Activated T-cell treated with anti-CD3 and anti-CD28 coated beads, Interleukin-2, amount 50 U/mL, for 24 hours (primary cell): Measurements from ENCODE around the gene TMIGD3.

ENCODE experiments used
- DNase-seq: peaks from one replicate; pipeline ENCODE4 v3.0.0-alpha.2; 2020
- H3K27ac Mint-ChIP-seq: 2 replicates; pipeline ENCODE4 v1.8.0; 2020; ENCODE audit warnings: mild to moderate bottlenecking, mixed read lengths
- H3K27me3 Mint-ChIP-seq: 2 replicates; pipeline ENCODE4 v1.8.0; 2020; ENCODE audit warnings: mixed read lengths
- H3K36me3 Mint-ChIP-seq: 2 replicates; pipeline ENCODE4 v1.8.0; 2020; ENCODE audit warnings: low read depth, mixed read lengths
- H3K4me1 Mint-ChIP-seq: 2 replicates; pipeline ENCODE4 v1.8.0; 2020; ENCODE audit warnings: low read depth, mixed read lengths
- H3K4me3 Mint-ChIP-seq: 2 replicates; pipeline ENCODE4 v1.8.0; 2020; ENCODE audit warnings: mild to moderate bottlenecking, moderate library complexity, mixed read lengths
- H3K9me3 Mint-ChIP-seq: 2 replicates; pipeline ENCODE4 v1.8.0; 2020; ENCODE audit warnings: mixed read lengths

Gene TMIGD3

GRCh38 chr1:111453706-111454105, 49.7 kb downstream of the TMIGD3 start:
- H3K9me3 Mint-ChIP-seq, result no peaks in the 10 kb centered on the region
- no peak overlapping the region for H3K4me3 Mint-ChIP-seq
- no peak for DNase-seq
- H3K36me3 Mint-ChIP-seq, result peaks cover 99% of the 10 kb centered on the region
- no peaks in the 10 kb centered on the region for H3K27me3 Mint-ChIP-seq
- peak overlapping the region; percentile 67 for H3K27ac Mint-ChIP-seq
- peaks cover 64% of the 10 kb centered on the region for H3K4me1 Mint-ChIP-seq

GRCh38 chr1:111452581-111452980, 50.9 kb downstream of the TMIGD3 start:
- H3K4me3 Mint-ChIP-seq, result no peak overlapping the region
- no peaks in the 10 kb centered on the region for H3K27me3 Mint-ChIP-seq
- peaks cover 99% of the 10 kb centered on the region for H3K36me3 Mint-ChIP-seq
- H3K9me3 Mint-ChIP-seq, result no peaks in the 10 kb centered on the region
- H3K27ac Mint-ChIP-seq, result no peak overlapping the region
- peaks cover 71% of the 10 kb centered on the region for H3K4me1 Mint-ChIP-seq
- DNase-seq, result no peak

DNA sequence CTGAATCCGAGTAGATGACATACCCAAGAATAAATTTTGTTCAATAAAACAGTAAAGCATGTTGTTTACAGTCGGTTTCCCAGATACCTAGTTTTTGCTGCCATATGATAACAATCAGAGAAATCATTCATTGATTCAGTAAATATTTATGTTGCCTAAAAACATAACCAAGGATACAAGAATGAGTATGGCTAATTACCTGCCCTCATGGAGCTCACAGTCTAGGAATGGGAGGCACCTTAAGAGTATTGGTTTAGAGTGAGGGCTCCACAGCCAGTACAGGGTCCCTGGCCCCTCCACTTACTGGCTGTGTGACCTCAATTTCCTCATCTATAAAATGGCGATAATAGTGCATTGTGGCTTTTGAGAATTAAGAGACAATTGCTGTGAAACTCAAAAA, 53.2 kb downstream of the TMIGD3 start:
- H3K27me3 Mint-ChIP-seq, result no peaks in the 10 kb centered on the region
- peaks cover 80% of the 10 kb centered on the region for H3K4me1 Mint-ChIP-seq
- H3K9me3 Mint-ChIP-seq, result no peaks in the 10 kb centered on the region
- peaks cover 99% of the 10 kb centered on the region for H3K36me3 Mint-ChIP-seq
- peak overlapping the region; percentile 100 for H3K4me3 Mint-ChIP-seq
- DNase-seq, result no peak
- H3K27ac Mint-ChIP-seq, result peak overlapping the region; percentile 99

DNA sequence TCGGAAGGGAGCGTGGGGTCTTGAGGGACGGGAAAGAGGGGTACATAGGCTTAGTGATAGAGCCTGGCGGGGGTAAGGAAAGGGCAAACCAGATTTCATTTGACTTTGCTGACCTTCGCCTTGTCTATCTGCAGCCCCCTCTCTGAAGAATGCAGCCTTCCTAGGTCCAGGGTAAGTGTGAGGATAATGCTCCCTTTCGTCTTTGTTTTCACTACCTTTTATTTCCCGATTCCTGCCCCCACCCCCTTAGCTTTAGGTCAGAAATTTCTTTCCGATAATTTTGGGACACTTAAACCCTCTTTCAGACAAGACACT, 53.8 kb downstream of the TMIGD3 start:
- peaks cover 99% of the 10 kb centered on the region for H3K36me3 Mint-ChIP-seq

DNA sequence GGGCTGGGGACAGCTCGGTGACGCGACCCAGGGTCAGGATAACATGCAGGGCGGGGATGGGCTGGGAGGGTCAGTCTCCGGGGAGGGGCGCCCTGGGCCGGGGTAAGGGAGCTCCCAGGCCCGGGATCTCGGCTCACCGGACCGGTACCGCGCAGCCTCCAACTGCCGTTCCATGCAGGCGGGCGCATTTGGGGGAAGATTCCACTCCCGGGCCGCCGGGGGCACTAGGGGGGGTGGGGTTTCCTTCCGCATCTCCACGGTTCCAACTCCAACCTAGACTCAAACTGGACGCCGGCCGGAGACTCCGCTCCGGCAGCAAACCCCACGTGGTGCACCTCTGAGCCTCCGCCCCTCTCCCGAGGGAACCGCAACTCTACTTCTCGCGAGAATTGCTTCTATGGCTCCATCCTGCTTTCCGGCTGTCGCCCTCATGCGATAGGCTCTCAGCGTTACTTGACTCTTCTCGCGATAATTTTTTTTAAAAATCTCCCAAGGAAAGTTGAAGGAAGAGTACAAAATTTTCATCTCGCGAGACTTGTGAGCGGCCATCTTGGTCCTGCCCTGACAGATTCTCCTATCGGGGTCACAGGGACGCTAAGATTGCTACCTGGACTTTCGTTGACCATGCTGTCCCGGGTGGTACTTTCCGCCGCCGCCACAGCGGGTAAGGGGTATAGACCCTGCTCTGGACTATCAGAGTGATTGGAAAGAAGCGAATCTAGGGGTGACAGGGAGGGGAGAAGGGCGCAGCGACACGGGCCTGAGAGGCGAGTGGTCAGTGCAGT, 54.3 kb downstream of the TMIGD3 start, which contains the start of the genes ATP5PB and WDR77:
Gene ATP5PB, plus strand, starts transcription at position 547 of the 785 bp plus-strand sequence. Its CDS starts 78 bp downstream, at position 625.
Gene WDR77, minus strand, starts transcription at position 339 of the 785 bp plus-strand sequence. Its CDS starts 87 bp downstream, at position 252.
- peak; percentile 87 for DNase-seq
- Mint-ChIP-seq H3K27ac (peak within 1 kb of the TSS; percentile 99), H3K27me3 (no peaks in the 10 kb centered on the region), H3K9me3 (no peaks in the 10 kb centered on the region), H3K4me3 (peak within 1 kb of the TSS; percentile 100), H3K4me1 (peaks cover 80% of the 10 kb centered on the region), H3K36me3 (peaks cover 99% of the 10 kb centered on the region)

More for the DNA sequence above, 53.8 kb downstream of the TMIGD3 start:
- Mint-ChIP-seq H3K4me1 (peaks cover 80% of the 10 kb centered on the region), H3K27me3 (no peaks in the 10 kb centered on the region), H3K9me3 (no peaks in the 10 kb centered on the region), H3K27ac (peak overlapping the region; percentile 99), H3K4me3 (peak overlapping the region; percentile 100)
- no peak for DNase-seq

DNA sequence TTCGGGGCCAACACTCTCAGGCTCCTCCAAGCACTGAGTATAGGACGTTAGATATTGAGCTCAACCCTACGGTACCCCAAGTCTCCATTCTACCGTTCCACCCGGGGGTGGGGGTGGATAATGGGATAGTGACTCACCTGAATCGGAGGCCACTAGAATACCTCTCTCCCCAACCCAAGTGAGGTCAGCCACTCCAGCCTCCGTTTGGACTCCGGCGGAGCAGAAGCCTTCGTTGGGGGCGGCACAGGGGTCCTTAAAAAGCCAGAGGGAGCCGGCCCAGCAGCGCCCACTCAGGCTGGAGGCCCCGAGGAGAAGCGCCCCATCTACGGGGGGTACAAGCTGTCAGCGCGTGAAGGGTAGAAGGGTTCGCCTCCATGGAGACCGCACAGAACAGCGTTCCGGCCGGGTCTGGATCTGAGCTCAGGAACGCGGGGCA, 54.9 kb downstream of the TMIGD3 start:
- peaks cover 99% of the 10 kb centered on the region for H3K36me3 Mint-ChIP-seq

GRCh38 chr1:111446967-111447892, 56.2 kb downstream of the TMIGD3 start:
- H3K27ac Mint-ChIP-seq, result peak overlapping the region; percentile 99
- H3K9me3 Mint-ChIP-seq, result no peaks in the 10 kb centered on the region

More for the DNA sequence above, 54.9 kb downstream of the TMIGD3 start:
- H3K27me3 Mint-ChIP-seq, result no peaks in the 10 kb centered on the region
- no peaks in the 10 kb centered on the region for H3K9me3 Mint-ChIP-seq
- DNase-seq, result no peak
- H3K4me3 Mint-ChIP-seq, result peak overlapping the region; percentile 100
- peaks cover 80% of the 10 kb centered on the region for H3K4me1 Mint-ChIP-seq
- peak overlapping the region; percentile 99 for H3K27ac Mint-ChIP-seq

DNA sequence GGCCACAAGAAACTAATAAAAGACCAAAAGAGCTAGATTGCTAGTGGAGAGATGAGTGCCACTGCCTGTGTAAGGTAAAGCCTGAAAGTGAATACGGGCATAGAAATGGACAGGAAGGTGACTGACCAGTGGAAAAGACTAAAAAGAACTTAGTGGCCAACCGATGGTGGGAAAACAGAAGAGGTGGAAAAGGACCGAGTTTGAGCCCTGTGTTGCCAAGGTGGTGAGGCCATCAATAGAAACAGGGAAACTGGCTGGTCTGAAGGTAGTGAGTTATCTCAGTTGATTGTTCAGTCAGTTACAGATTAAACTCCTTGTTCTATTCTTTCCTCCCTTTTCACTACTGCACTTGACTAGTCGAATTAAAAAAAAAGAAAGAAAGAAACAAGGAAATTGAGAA, 56.9 kb downstream of the TMIGD3 start:
- Mint-ChIP-seq H3K4me3 (peak overlapping the region; percentile 100), H3K27ac (peak overlapping the region; percentile 99), H3K27me3 (no peaks in the 10 kb centered on the region), H3K9me3 (no peaks in the 10 kb centered on the region), H3K36me3 (peaks cover 99% of the 10 kb centered on the region), H3K4me1 (peaks cover 83% of the 10 kb centered on the region)
- no peak for DNase-seq

More at GRCh38 chr1:111446967-111447892, 56.2 kb downstream of the TMIGD3 start:
- peak overlapping the region; percentile 100 for H3K4me3 Mint-ChIP-seq
- no peak for DNase-seq
- H3K36me3 Mint-ChIP-seq, result peaks cover 99% of the 10 kb centered on the region
- peaks cover 81% of the 10 kb centered on the region for H3K4me1 Mint-ChIP-seq
- no peaks in the 10 kb centered on the region for H3K27me3 Mint-ChIP-seq

GRCh38 chr1:111444031-111444430, 59.4 kb downstream of the TMIGD3 start:
- H3K4me1 Mint-ChIP-seq, result peaks cover 73% of the 10 kb centered on the region
- peaks cover 100% of the 10 kb centered on the region for H3K36me3 Mint-ChIP-seq
- H3K9me3 Mint-ChIP-seq, result no peaks in the 10 kb centered on the region
- no peak for DNase-seq
- no peaks in the 10 kb centered on the region for H3K27me3 Mint-ChIP-seq
- H3K4me3 Mint-ChIP-seq, result no peak overlapping the region
- H3K27ac Mint-ChIP-seq, result peak overlapping the region; percentile 50

DNA sequence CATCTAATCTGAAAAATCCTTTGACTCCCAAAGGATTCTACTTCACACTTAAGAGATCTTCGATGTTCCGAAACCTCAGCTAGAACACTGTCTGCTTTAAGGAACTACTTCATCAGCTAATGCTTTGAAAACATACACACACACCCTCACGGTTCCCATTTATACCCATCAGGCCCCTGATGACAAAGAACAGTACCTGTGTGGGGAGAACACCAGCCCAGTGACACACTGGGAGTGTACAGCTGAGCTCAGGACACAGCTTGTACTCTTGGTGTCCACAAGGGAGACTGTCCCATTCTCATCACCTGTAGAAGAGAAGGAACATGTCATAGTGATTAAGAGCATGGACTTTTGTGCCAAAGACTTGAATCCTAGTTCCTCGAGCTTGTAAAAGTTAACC, 61.0 kb downstream of the TMIGD3 start:
- DNase-seq, result no peak
- Mint-ChIP-seq H3K4me1 (peaks cover 65% of the 10 kb centered on the region), H3K36me3 (peaks cover 99% of the 10 kb centered on the region), H3K27me3 (no peaks in the 10 kb centered on the region), H3K27ac (peak overlapping the region; percentile 80), H3K9me3 (no peaks in the 10 kb centered on the region), H3K4me3 (no peak overlapping the region)

DNA sequence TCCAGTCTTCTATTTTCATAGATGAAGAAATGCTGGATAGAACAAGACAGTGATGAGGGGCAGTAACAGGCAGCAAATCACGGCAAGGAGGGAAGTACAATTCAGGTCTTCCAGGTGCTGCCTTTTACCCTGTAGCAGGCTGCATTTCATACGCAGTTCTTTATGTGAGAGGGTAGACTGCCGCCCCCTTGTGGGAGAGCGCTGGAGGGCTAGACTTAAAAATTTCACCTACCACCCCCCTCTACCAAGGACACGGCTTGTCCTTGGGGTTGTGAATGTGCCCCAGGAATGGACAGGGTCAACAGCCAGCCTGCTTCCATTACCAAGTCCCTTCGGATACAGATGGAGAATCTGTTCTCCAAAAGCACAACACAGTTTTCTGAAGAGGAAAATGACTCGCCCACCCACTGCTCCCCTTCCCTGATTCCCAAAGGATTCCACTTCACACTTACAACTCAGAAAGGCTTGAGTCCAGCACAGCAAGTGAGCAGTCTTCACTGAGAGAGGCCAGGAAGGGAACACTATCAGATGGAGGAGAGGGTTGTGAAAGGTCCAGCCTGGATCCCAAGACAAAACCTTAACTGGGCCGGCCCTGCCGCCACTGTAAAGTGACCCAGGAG, 61.8 kb downstream of the TMIGD3 start:
- Mint-ChIP-seq H3K36me3 (peaks cover 99% of the 10 kb centered on the region), H3K27ac (peak overlapping the region; percentile 80), H3K4me3 (no peak overlapping the region), H3K9me3 (no peaks in the 10 kb centered on the region), H3K4me1 (peaks cover 60% of the 10 kb centered on the region), H3K27me3 (no peaks in the 10 kb centered on the region)
- DNase-seq, result peak; percentile 70

DNA sequence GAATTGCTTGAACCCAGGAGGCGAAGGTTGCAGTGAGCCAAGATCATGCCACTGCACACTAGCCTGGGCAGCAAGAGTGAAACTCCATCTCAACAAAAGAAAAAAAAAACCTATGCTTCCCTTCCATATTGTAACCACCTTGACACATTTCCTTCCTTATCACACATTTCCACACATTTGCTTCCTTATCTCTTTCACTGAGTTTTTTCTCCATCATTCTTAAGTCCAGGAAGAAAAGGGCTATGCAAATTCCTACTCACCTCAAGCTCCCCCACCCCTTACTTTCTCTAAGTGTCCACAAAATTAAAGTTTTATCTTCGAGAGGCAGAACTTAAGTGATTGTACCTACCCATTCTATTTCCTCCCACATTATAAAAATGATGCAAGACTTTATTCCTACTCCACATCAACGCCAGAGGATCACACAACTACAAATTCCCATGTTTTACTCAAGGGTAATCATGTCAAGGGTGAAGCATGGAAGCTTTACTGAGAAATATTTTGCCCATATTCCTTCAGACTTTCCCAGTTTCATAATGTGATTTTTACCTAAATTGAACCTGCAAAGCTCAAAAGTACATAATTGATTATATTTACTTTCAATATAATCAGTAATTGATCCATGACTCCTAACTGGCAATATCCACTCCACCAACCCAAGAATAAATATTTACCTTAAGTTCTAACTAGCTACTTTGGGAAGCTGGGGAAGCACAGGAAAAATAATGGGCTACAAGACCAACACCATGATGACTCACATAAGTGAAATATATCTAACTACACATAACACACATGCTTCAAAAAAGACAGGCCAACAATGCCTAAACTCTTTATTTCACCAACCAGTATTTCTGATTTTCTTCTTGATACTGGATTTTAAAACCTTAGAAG, 63.7 kb downstream of the TMIGD3 start:
- Mint-ChIP-seq H3K4me3 (no peak overlapping the region), H3K4me1 (peaks cover 42% of the 10 kb centered on the region), H3K27me3 (no peaks in the 10 kb centered on the region), H3K27ac (peak overlapping the region; percentile 74), H3K9me3 (no peaks in the 10 kb centered on the region), H3K36me3 (peaks cover 81% of the 10 kb centered on the region)
- DNase-seq, result no peak

DNA sequence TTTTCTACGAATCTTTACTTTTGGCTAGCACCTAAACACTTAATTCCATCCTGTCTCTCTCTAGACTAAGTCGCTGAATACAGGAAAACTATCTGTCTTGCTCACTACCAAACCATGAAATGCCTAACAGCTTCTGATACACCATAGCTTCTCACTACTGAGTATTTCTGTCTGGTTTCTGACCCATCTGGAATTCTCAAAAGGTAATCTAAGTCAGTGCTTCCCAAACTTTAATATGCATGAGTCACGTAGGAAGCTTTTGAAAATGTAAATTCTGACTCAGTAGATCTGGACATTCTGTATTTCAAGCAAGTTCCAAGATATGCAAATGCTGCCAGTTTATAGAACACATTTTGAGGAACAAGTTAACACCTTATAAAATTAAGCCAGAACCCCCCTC, 66.7 kb downstream of the TMIGD3 start:
- peak overlapping the region; percentile 68 for H3K27ac Mint-ChIP-seq
- DNase-seq, result no peak
- no peaks in the 10 kb centered on the region for H3K27me3 Mint-ChIP-seq
- H3K36me3 Mint-ChIP-seq, result peaks cover 51% of the 10 kb centered on the region
- no peaks in the 10 kb centered on the region for H3K9me3 Mint-ChIP-seq
- no peak overlapping the region for H3K4me3 Mint-ChIP-seq
- peaks cover 15% of the 10 kb centered on the region for H3K4me1 Mint-ChIP-seq
